ENCODE data around the gene ADRB2. TPM values are rescaled to one million over a fixed set of nuclear protein-coding genes. Genes with fewer than 3 reads are reported as not detected.
A peak's percentile ranks its signal among the peaks of the same experiment; 100 is the strongest.

Gene ADRB2
- 0.57 TPM for polyA plus RNA-seq
- long read RNA-seq, donor 1, partial matches to known transcripts = 0 of 1 reads
- long read RNA-seq, donor 1, other reads (novel, unspliced or antisense) = 0 of 1 reads
- long read RNA-seq, donor 2, partial matches to known transcripts = 0 of 1 reads
- long read RNA-seq, donor 2, other reads (novel, unspliced or antisense) = 0 of 1 reads
- long read RNA-seq, donor 3, partial matches to known transcripts = 0 of 1 reads
- long read RNA-seq, donor 3, other reads (novel, unspliced or antisense) = 0 of 1 reads
- long read RNA-seq, donor 4 = 0 reads
- long read RNA-seq, donor 5 = 0 reads
- long read RNA-seq, donor 6, partial matches to known transcripts = 0 of 1 reads
- long read RNA-seq, donor 6, other reads (novel, unspliced or antisense) = 0 of 1 reads
- long read RNA-seq, donor 7, partial matches to known transcripts = 0 of 1 reads
- long read RNA-seq, donor 7, other reads (novel, unspliced or antisense) = 0 of 1 reads
- long read RNA-seq, donor 8 = 0 reads
- long read RNA-seq, donor 9 = 0 reads
- long read RNA-seq, donor 10, partial matches to known transcripts = 0 of 1 reads
- long read RNA-seq, donor 10, other reads (novel, unspliced or antisense) = 0 of 1 reads
- long read RNA-seq, donor 11, partial matches to known transcripts = 0 of 1 reads
- long read RNA-seq, donor 11, other reads (novel, unspliced or antisense) = 0 of 1 reads

DNA sequence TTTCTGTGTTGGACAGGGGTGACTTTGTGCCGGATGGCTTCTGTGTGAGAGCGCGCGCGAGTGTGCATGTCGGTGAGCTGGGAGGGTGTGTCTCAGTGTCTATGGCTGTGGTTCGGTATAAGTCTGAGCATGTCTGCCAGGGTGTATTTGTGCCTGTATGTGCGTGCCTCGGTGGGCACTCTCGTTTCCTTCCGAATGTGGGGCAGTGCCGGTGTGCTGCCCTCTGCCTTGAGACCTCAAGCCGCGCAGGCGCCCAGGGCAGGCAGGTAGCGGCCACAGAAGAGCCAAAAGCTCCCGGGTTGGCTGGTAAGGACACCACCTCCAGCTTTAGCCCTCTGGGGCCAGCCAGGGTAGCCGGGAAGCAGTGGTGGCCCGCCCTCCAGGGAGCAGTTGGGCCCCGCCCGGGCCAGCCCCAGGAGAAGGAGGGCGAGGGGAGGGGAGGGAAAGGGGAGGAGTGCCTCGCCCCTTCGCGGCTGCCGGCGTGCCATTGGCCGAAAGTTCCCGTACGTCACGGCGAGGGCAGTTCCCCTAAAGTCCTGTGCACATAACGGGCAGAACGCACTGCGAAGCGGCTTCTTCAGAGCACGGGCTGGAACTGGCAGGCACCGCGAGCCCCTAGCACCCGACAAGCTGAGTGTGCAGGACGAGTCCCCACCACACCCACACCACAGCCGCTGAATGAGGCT lies at the start of gene ADRB2:
Gene ADRB2 (plus strand): TSS at position 559 of the 686 bp plus-strand sequence. CDS start 221 bp downstream, outside the sequence.
- H3K27ac ChIP-seq (ENCODE audit: low read length) = peak within 1 kb of the TSS; percentile 19
- peaks cover 51% of the 10 kb centered on the region for H3K27me3 ChIP-seq (ENCODE audit: control insufficient read depth, insufficient read depth, low read length)
- H3K36me3 ChIP-seq (ENCODE audit: control insufficient read depth, insufficient read depth, low read length) = no peaks in the 10 kb centered on the region
- peak within 1 kb of the TSS; percentile 54 for H3K4me3 ChIP-seq (ENCODE audit: low read length)
- no peaks in the 10 kb centered on the region for H3K9me3 ChIP-seq (ENCODE audit: control insufficient read depth, low read depth, low read length)
- no CpG with 5 or more reads among the region's 42 CpGs for WGBS (ENCODE audit: insufficient coverage, low lambda C conversion rate)
- peaks cover 7% of the 10 kb centered on the region for H3K4me1 ChIP-seq (ENCODE audit: control insufficient read depth, insufficient read depth, low read length)
- DNase-seq = peak; percentile 76 to 86

DNA sequence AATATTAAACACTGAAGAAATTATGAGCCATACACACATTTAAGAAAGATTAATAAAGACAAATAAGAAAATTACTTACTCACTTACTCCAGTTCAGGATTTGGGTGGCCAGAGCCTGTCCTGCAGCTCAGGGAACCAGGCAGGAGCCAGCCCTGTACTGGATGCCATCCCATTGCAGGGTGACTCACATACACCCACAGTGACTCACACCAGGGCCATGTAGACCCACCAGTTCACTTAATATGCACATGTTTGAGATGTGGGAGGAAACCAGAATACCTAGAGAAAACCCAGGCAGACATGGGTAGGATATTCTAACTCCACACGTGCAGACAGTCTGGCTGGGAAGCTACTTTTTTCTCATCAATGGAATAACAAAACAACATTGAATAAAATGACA lies 49.6 kb upstream of the ADRB2 start:
- Histone ChIP-seq H3K36me3 (ENCODE audit: control insufficient read depth, insufficient read depth, low read length) (no peaks in the 10 kb centered on the region), H3K9me3 (ENCODE audit: control insufficient read depth, low read depth, low read length) (no peaks in the 10 kb centered on the region), H3K4me3 (ENCODE audit: low read length) (no peak overlapping the region), H3K4me1 (ENCODE audit: control insufficient read depth, insufficient read depth, low read length) (no peaks in the 10 kb centered on the region), H3K27ac (ENCODE audit: low read length) (no peak overlapping the region), H3K27me3 (ENCODE audit: control insufficient read depth, insufficient read depth, low read length) (peaks cover 12% of the 10 kb centered on the region)
- no peak for DNase-seq
- 83% methylated on average over 1 of the region's 1 CpG for WGBS (ENCODE audit: insufficient coverage, low lambda C conversion rate)

DNA sequence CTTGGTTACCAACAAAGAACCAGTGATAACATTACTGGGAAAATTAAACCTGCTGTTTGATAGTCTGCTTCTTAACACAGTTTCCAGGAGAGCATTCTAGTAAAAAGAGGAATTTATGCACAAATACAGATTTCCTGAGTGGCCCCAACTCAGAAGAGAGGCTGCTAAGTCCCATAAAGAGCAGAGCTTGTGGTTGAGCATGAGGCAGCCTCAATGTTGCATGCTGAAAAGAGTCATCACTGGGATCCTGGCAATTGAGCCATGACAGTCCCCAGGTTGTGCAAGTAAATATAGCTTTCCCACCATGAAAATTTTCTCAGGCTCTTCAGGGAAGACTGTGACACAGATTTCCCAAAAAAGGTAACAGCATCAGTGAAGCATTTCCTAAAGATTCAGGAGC lies 47.5 kb upstream of the ADRB2 start:
- Histone ChIP-seq H3K9me3 (ENCODE audit: control insufficient read depth, low read depth, low read length) (no peaks in the 10 kb centered on the region), H3K4me3 (ENCODE audit: low read length) (no peak overlapping the region), H3K4me1 (ENCODE audit: control insufficient read depth, insufficient read depth, low read length) (no peaks in the 10 kb centered on the region), H3K36me3 (ENCODE audit: control insufficient read depth, insufficient read depth, low read length) (no peaks in the 10 kb centered on the region), H3K27me3 (ENCODE audit: control insufficient read depth, insufficient read depth, low read length) (peaks cover 9% of the 10 kb centered on the region), H3K27ac (ENCODE audit: low read length) (no peak overlapping the region)
- no peak for DNase-seq

DNA sequence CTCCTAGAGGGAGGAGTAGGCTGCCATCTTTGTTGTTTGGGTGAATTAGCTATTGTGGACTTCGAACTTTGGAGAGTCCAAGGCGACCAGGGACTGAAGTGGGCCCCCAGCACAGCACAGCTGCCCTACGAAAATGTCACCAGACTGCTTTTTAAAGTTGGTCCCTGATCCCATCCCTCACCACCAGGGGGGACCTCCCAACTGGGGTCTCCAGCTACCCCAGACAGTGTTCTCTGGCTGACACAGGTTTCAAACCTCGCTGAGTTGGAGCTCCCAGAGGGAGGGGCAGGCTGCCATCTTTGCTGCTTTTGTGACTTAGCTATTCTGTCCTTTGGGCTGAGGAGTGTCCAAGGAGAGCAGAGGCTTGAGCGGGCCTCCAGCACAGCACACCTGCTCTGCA lies 45.7 kb upstream of the ADRB2 start:
- no peak for DNase-seq
- Histone ChIP-seq H3K36me3 (ENCODE audit: control insufficient read depth, insufficient read depth, low read length) (no peaks in the 10 kb centered on the region), H3K27ac (ENCODE audit: low read length) (no peak overlapping the region), H3K4me1 (ENCODE audit: control insufficient read depth, insufficient read depth, low read length) (no peaks in the 10 kb centered on the region), H3K9me3 (ENCODE audit: control insufficient read depth, low read depth, low read length) (no peaks in the 10 kb centered on the region), H3K4me3 (ENCODE audit: low read length) (no peak overlapping the region), H3K27me3 (ENCODE audit: control insufficient read depth, insufficient read depth, low read length) (peaks cover 8% of the 10 kb centered on the region)
- no CpG with 5 or more reads among the region's 5 CpGs for WGBS (ENCODE audit: insufficient coverage, low lambda C conversion rate)

DNA sequence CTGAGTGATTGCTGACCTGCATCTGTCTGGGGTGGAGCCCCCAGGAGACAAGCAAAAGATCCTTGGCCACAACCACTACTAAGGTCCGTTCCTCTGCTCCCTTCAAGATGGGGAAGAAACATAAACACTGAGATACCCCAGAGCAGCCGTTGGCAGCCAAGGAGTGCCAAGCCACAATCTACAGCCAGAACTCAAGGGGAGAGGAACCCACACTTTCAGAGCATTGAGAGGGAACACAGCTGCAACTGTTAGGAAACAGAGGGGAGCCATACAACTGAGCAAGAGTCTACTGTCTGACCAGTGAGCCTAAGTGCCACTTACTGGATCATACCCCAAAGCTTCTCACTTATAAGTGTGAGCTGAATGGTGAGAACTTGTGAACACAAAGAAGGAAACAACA lies 44.6 kb upstream of the ADRB2 start:
- H3K36me3 ChIP-seq (ENCODE audit: control insufficient read depth, insufficient read depth, low read length) = no peaks in the 10 kb centered on the region
- DNase-seq = no peak
- whole genome bisulfite sequencing (ENCODE audit: insufficient coverage, low lambda C conversion rate) = no CpG with 5 or more reads among the region's 2 CpGs
- no peaks in the 10 kb centered on the region for H3K9me3 ChIP-seq (ENCODE audit: control insufficient read depth, low read depth, low read length)
- no peak overlapping the region for H3K4me3 ChIP-seq (ENCODE audit: low read length)
- H3K27ac ChIP-seq (ENCODE audit: low read length) = no peak overlapping the region
- peaks cover 8% of the 10 kb centered on the region for H3K27me3 ChIP-seq (ENCODE audit: control insufficient read depth, insufficient read depth, low read length)
- H3K4me1 ChIP-seq (ENCODE audit: control insufficient read depth, insufficient read depth, low read length) = no peaks in the 10 kb centered on the region

DNA sequence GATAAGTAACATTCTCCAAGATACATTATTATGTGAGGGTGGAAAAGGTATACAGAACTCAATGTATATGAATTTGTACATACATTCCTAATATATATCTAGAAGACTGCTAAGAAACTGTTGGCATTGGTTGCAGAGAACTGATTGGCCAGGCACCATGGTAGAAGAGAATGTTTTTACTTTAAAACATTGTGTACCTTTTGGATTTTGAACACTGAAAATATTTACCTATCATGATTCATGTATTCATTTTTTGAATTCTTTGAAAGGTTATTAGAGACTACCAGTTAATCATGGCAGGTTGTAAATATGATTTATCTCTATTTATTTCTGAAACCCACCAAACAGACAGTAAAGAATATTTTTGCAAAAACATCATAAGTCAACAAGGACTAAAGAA lies 41.2 kb upstream of the ADRB2 start:
- no peak for DNase-seq
- no peaks in the 10 kb centered on the region for H3K36me3 ChIP-seq (ENCODE audit: control insufficient read depth, insufficient read depth, low read length)
- H3K9me3 ChIP-seq (ENCODE audit: control insufficient read depth, low read depth, low read length) = no peaks in the 10 kb centered on the region
- peaks cover 4% of the 10 kb centered on the region for H3K27me3 ChIP-seq (ENCODE audit: control insufficient read depth, insufficient read depth, low read length)
- H3K4me3 ChIP-seq (ENCODE audit: low read length) = no peak overlapping the region
- no peak overlapping the region for H3K27ac ChIP-seq (ENCODE audit: low read length)
- H3K4me1 ChIP-seq (ENCODE audit: control insufficient read depth, insufficient read depth, low read length) = no peaks in the 10 kb centered on the region

DNA sequence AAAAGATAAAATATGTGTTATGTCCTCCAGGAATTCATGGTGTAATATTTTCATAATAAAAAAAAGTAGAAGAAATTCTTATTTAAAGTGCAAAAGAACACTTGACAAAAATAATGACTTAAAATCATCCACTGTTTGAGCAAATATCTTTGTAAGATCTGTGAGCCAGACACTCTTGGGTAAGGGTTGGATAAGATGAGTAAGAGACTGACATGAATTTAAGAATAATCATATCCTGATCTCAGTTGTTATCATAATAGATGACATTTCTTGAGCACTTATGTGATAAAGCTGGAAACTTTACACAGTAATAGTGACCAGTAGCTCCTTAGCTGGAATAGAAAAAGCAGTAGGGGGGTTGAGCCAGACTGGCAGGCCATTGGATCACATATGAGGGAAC lies 40.0 kb upstream of the ADRB2 start:
- H3K27ac ChIP-seq (ENCODE audit: low read length) = no peak overlapping the region
- no peak for DNase-seq
- H3K4me3 ChIP-seq (ENCODE audit: low read length) = no peak overlapping the region
- no peaks in the 10 kb centered on the region for H3K4me1 ChIP-seq (ENCODE audit: control insufficient read depth, insufficient read depth, low read length)
- no peaks in the 10 kb centered on the region for H3K36me3 ChIP-seq (ENCODE audit: control insufficient read depth, insufficient read depth, low read length)
- H3K9me3 ChIP-seq (ENCODE audit: control insufficient read depth, low read depth, low read length) = no peaks in the 10 kb centered on the region
- H3K27me3 ChIP-seq (ENCODE audit: control insufficient read depth, insufficient read depth, low read length) = peaks cover 9% of the 10 kb centered on the region

DNA sequence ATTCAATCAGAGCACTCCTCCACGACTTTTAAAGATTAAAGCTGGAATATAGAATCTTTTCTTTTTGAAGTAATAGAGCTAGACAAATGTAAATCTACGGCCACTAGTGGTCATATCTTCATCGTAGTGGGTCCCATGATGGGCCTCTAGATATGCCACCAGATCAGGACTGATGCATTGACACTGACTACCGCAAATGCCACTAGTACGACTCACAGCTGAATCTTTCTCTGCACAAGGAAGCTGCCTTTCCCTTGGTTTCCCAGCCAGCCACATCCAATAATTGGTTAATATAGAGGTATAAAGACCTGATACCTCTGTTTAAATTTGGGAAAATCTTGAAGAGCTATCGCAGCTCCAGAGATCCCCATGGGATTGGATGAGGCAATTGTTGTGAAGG lies 37.8 kb upstream of the ADRB2 start:
- H3K36me3 ChIP-seq (ENCODE audit: control insufficient read depth, insufficient read depth, low read length) = no peaks in the 10 kb centered on the region
- no peaks in the 10 kb centered on the region for H3K9me3 ChIP-seq (ENCODE audit: control insufficient read depth, low read depth, low read length)
- no peak overlapping the region for H3K4me3 ChIP-seq (ENCODE audit: low read length)
- no peak overlapping the region for H3K27ac ChIP-seq (ENCODE audit: low read length)
- WGBS (ENCODE audit: insufficient coverage, low lambda C conversion rate) = 80% methylated on average over 1 of the region's 6 CpGs
- H3K4me1 ChIP-seq (ENCODE audit: control insufficient read depth, insufficient read depth, low read length) = no peaks in the 10 kb centered on the region
- H3K27me3 ChIP-seq (ENCODE audit: control insufficient read depth, insufficient read depth, low read length) = peaks cover 9% of the 10 kb centered on the region
- no peak for DNase-seq

DNA sequence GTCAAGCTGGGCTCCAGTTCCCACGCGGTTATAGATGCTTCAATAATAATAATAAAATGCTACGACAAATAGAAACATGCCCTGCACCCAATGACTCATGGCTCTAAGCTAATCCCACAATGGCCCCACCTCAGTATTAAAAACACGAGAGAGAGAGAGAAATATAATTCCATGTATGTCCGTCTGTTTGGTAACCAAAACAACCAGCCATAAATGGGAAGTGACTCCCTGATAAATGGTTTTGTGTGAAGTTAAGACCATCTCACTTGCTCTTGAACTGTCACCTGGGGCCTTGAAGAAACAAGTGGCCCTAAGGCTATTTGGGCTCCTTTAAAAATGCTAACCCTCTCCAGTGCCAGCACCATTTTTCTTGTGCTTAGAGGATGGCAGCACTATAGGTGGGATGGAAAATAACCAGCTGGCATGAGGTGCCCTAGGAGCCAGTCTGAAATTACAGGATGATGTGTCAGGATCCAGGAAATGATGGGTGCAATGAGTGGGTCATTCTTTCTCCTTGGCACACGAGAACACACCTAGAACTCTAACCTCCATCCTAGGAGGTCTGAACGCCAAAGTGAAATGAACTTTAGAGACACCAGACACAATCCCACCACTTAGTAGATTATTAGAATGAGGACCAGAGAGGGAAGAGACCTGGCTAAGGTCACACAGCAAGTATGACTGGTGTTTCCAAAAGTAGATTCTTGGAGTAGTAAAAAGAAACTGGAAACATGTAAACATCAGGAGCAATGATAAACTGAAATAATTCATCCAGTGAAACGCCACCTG lies 35.7 kb upstream of the ADRB2 start:
- WGBS (ENCODE audit: insufficient coverage, low lambda C conversion rate) = no CpG with 5 or more reads among the region's 8 CpGs

DNA sequence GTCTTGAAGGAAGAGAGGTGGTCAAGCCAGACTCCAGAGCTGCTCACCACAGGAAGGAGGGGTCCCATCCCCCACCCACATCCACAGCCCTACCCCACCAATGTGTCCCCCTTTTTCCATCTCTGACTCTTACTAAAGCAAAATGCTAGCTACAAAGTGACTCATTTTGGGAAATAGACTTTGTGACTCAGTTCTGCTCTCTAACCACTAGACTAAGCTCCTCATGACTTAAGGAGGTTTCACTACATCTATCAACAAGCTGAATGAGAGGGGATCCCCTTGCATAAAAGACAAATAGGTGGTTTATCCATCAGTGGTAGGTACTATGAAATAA lies 35.1 kb upstream of the ADRB2 start:
- no peaks in the 10 kb centered on the region for H3K4me1 ChIP-seq (ENCODE audit: control insufficient read depth, insufficient read depth, low read length)
- H3K36me3 ChIP-seq (ENCODE audit: control insufficient read depth, insufficient read depth, low read length) = no peaks in the 10 kb centered on the region
- no peak for DNase-seq
- no peak overlapping the region for H3K27ac ChIP-seq (ENCODE audit: low read length)
- H3K9me3 ChIP-seq (ENCODE audit: control insufficient read depth, low read depth, low read length) = no peaks in the 10 kb centered on the region
- no peak overlapping the region for H3K4me3 ChIP-seq (ENCODE audit: low read length)
- peaks cover 9% of the 10 kb centered on the region for H3K27me3 ChIP-seq (ENCODE audit: control insufficient read depth, insufficient read depth, low read length)

More for the DNA sequence above, 35.7 kb upstream of the ADRB2 start:
- no peak overlapping the region for H3K27ac ChIP-seq (ENCODE audit: low read length)
- no peak overlapping the region for H3K4me3 ChIP-seq (ENCODE audit: low read length)
- no peaks in the 10 kb centered on the region for H3K9me3 ChIP-seq (ENCODE audit: control insufficient read depth, low read depth, low read length)
- H3K4me1 ChIP-seq (ENCODE audit: control insufficient read depth, insufficient read depth, low read length) = no peaks in the 10 kb centered on the region
- no peaks in the 10 kb centered on the region for H3K36me3 ChIP-seq (ENCODE audit: control insufficient read depth, insufficient read depth, low read length)
- no peak for DNase-seq
- peaks cover 9% of the 10 kb centered on the region for H3K27me3 ChIP-seq (ENCODE audit: control insufficient read depth, insufficient read depth, low read length)

Measured in large intestine (tissue), 12 donors.